Kidney (tissue), 14 donors: ENCODE data around the gene FBXO46. TPM values are rescaled to one million over a fixed set of nuclear protein-coding genes. Genes with fewer than 3 reads are reported as not detected.

Experiments used
- DNase-seq, 5 donors: peaks; one replicate each; pipeline ENCODE4 v3.0.0-alpha.2; 2013 to 2020
- FAIRE-seq: peaks from 2 replicates; lab custom pipeline; 2012; peaks lifted over from hg19 to GRCh38; lab: Jason Lieb, UNC
- H3K27ac ChIP-seq, 2 donors: one replicate each; pipeline ENCODE4 v1.7.0; 2013; ENCODE audit warnings: low read depth in 2 of 2, low read length in 2 of 2, inconsistent platforms in 1 of 2
- H3K27me3 ChIP-seq: one replicate; pipeline ENCODE4 v1.7.1; 2013; ENCODE audit warnings: low read length, inconsistent platforms; ENCODE audit not compliant: control insufficient read depth, insufficient read depth
- H3K36me3 ChIP-seq, 3 donors: one replicate each; pipeline versions ENCODE4 v1.7.0 to v1.7.1; 2013; ENCODE audit warnings: low read length in 3 of 3, control low read depth in 1 of 3, inconsistent platforms in 1 of 3; ENCODE audit not compliant: insufficient read depth in 3 of 3, control insufficient read depth in 2 of 3
- H3K4me1 ChIP-seq, 3 donors: one replicate each; pipeline versions ENCODE4 v1.7.0 to v1.7.1; 2013; ENCODE audit warnings: low read length in 3 of 3, inconsistent platforms in 1 of 3, low read depth in 1 of 3; ENCODE audit not compliant: control insufficient read depth in 2 of 3, insufficient read depth in 2 of 3
- H3K4me3 ChIP-seq, 3 donors: one replicate each; pipeline versions ENCODE4 v1.7.0 to v1.8.1; 2013; ENCODE audit warnings: low read length in 3 of 3, control low read depth in 1 of 3, inconsistent platforms in 1 of 3
- H3K9ac ChIP-seq, 3 donors: one replicate each; pipeline versions ENCODE4 v1.7.0 to v1.7.1; 2013; ENCODE audit warnings: low read length in 3 of 3, control low read depth in 1 of 3, inconsistent platforms in 1 of 3
- H3K9me3 ChIP-seq, 3 donors: one replicate each; pipeline versions ENCODE4 v1.7.0 to v1.7.1; 2013; ENCODE audit warnings: low read length in 3 of 3, control low read depth in 1 of 3, inconsistent platforms in 1 of 3; ENCODE audit not compliant: control insufficient read depth in 2 of 3, insufficient read depth in 1 of 3
- CTCF ChIP-seq: IDR thresholded peaks from 3 replicates; pipeline ENCODE4 v1.5.1; 2012; ENCODE audit warnings: mild to moderate bottlenecking, moderate library complexity, borderline replicate concordance; ENCODE audit not compliant: insufficient read depth; ENCODE audit errors: extremely low read depth
- intact Hi-C: fragments of 100-400 bp; cut with DNase I; formaldehyde crosslinking; loops from one replicate; pipeline ENCODE4 v1.11.1; 2022
- polyA plus RNA-seq: library from polyadenylated mRNA; stranded (reverse); fragments of 350-450 nt; fragmentation: Illumina TruSeq; extraction: RNeasy Lipid Tissue Mini Kit (QIAGEN cat#74804); gene quantifications from one replicate; pipeline ENCODE4 v1.2.3, GENCODE V29; 2014; ENCODE audit warnings: low read depth, low replicate concordance; ENCODE audit not compliant: insufficient read depth
- total RNA-seq: library from RNA; stranded (reverse); fragmentation: NEBNext Ultra II Directional; extraction: Animal tissue kit (Norgen Biotek cat#: 25700); gene quantifications from one replicate; pipeline ENCODE4 v1.2.1, GENCODE V29; 2021
- donor health status: control.
- donor health status: control.
- donor health status: control.
- donor health status: control.
- donor health status: control.
- donor health status: DM: yes; HTN: yes; CAD: no.
- donor health status: Normal renal cell carcinoma (clear cell type).

Gene FBXO46
- total and polyA plus RNA-seq, 2 donors from 2014 or later = 6.5 to 16.6 TPM

- H3K4me3 ChIP-seq = peak overlapping the region; percentile 40 to 69 (median 58)
- FAIRE-seq = no peak
- H3K9ac ChIP-seq = peak overlapping the region in 2 of 3 donors; percentile 12 to 40
- peak overlapping the region; percentile 92 to 94 for H3K27ac ChIP-seq
- intact Hi-C loops = no loop called here
- no peak for TF ChIP-seq CTCF
- no peaks in the 10 kb centered on the region for H3K9me3 ChIP-seq
- peaks cover 0 to 2% (median 0%) of the 10 kb centered on the region in 3 donors for H3K36me3 ChIP-seq
- DNase-seq = peak in 2 of 5 donors; percentile 89 to 92
- H3K4me1 ChIP-seq = peaks cover 0 to 17% (median 12%) of the 10 kb centered on the region in 3 donors
- H3K27me3 ChIP-seq = no peaks in the 10 kb centered on the region
These were observed 39.1 kb upstream of the FBXO46 start for GRCh38 chr19:45769821-45770191.

GRCh38 chr19:45768984-45769782 is 38.5 kb upstream of the FBXO46 start, which contains the start of gene SIX5:
SIX5 (minus strand) TSS chr19:45769252; CDS start chr19:45768844, 408 bp downstream.
- DNase-seq = peak; percentile 99 to 100 (median 99)
- intact Hi-C loops = no loop called here
- FAIRE-seq = no peak
- peak within 1 kb of the TSS; percentile 97 to 99 for H3K27ac ChIP-seq
- H3K36me3 ChIP-seq = peaks cover 0 to 2% (median 0%) of the 10 kb centered on the region in 3 donors
- no peaks in the 10 kb centered on the region for H3K9me3 ChIP-seq
- TF ChIP-seq CTCF = no peak
- no peaks in the 10 kb centered on the region for H3K27me3 ChIP-seq
- H3K4me3 ChIP-seq = peak within 1 kb of the TSS; percentile 82 to 86 (median 83)
- peaks cover 0 to 15% (median 12%) of the 10 kb centered on the region in 3 donors for H3K4me1 ChIP-seq
- H3K9ac ChIP-seq = peak within 1 kb of the TSS; percentile 75 to 86 (median 80)

DNA sequence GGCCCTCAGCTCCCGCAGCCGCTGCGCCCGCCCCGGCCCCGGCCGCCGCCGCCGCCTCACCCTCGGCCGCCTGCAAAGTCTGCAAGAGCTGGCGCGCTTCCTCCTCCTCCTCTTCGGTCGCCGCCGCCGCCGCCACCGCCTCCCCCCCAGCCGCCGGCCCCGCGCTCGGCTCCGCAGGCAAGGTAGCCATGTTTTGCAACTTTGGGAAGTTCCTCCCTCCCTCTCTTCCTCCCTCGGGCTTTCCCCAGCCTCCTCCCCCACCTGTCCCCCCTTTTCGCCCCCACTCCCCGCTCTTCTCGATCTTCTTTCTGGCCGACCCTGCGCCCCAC is 37.9 kb upstream of the FBXO46 start:
- Histone ChIP-seq H3K27me3 (no peaks in the 10 kb centered on the region), H3K27ac (peak overlapping the region; percentile 97 to 99), H3K36me3 (peaks cover 0 to 2% (median 0%) of the 10 kb centered on the region in 3 donors), H3K4me3 (peak overlapping the region; percentile 82 to 86 (median 83)), H3K9ac (peak overlapping the region; percentile 75 to 84 (median 78)), H3K9me3 (no peaks in the 10 kb centered on the region), H3K4me1 (peaks cover 0 to 20% (median 12%) of the 10 kb centered on the region in 3 donors)
- no peak for FAIRE-seq
- peak in 1 of 5 donors; percentile 88 for DNase-seq
- TF ChIP-seq CTCF = no peak
- intact Hi-C loops = no loop called here
